ENCODE results near the gene PSAP. TPM values are rescaled to one million over a fixed set of nuclear protein-coding genes. Genes with fewer than 3 reads are reported as not detected.
"Not testable (repeated sequence)": the region's sequence is repeated elsewhere in the genome, so short reads cannot be mapped to it uniquely, and the experiment has no call there.

PSAP gene
- total and polyA plus RNA-seq, 9 donors: 632 to 3,407 (median 1,118) TPM

DNA sequence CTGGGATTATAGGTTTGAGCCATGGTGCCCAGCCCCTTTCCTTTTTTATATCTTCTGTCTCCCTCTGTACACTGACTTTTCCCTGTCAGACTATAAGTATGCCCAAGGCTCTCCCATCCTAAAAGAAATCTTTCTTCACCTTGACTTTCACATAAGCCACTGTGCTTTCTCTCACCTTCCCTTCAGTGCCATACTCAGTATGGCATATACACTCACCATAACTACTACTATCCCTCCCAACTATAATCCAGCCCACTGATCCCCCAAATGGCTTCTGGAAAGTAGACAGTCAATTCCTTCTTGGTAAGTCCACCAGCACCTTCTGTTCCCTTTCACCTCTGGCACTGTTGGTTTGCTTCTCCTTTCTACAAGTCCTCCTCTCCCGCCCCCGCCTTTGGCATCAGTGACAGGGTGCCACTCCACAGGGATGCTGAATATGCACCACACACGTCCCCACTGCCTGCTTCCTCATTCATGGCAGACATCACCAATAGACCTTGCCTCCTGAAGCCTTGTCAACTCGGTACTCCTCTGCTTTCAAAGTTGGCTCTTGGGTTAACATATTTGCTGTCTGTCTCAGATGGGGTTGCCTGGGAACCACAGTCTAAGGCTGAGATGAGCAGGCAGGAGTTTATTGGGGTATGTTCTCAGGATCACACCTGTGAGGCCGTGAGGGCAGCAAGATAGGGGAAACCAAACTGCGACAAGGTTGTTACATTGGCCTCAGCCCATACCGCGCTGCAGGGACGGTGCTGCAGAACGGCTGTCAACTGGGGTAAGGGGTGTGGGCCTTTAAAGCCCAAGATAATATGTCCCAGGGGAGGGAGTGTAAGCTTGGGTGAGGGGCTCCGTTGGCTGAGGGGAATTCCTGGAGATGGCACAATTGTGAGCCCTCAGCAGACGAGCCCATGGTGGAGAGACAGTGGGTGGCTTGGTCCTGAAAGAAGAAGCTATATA lies 7.2 kb upstream of the PSAP start:
- WGBS, 3 donors: 87 to 92% (median 89%) methylated on average over 12 of the region's 12 CpGs
- Histone ChIP-seq H3K9me3 (no peaks in the 10 kb centered on the region), H3K4me3 (no peak overlapping the region), H3K4me1 (ENCODE audit: insufficient read depth) (peaks cover 6% of the 10 kb centered on the region), H3K27me3 (no peaks in the 10 kb centered on the region), H3K27ac (no peak overlapping the region), H3K36me3 (no peaks in the 10 kb centered on the region)
- peak in 1 of 5 donors; percentile 26 for DNase-seq
- intact Hi-C loops (cut with DNase I): no loop called here
- TF ChIP-seq POLR2A (IDR thresholded peaks at IDR 0.05) (no peak), EP300 (IDR thresholded peaks at IDR 0.05) (no peak)
- TF ChIP-seq, protein P1, sequence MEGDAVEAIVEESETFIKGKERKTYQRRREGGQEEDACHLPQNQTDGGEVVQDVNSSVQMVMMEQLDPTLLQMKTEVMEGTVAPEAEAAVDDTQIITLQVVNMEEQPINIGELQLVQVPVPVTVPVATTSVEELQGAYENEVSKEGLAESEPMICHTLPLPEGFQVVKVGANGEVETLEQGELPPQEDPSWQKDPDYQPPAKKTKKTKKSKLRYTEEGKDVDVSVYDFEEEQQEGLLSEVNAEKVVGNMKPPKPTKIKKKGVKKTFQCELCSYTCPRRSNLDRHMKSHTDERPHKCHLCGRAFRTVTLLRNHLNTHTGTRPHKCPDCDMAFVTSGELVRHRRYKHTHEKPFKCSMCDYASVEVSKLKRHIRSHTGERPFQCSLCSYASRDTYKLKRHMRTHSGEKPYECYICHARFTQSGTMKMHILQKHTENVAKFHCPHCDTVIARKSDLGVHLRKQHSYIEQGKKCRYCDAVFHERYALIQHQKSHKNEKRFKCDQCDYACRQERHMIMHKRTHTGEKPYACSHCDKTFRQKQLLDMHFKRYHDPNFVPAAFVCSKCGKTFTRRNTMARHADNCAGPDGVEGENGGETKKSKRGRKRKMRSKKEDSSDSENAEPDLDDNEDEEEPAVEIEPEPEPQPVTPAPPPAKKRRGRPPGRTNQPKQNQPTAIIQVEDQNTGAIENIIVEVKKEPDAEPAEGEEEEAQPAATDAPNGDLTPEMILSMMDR (IDR thresholded peaks at IDR 0.05): no peak

DNA sequence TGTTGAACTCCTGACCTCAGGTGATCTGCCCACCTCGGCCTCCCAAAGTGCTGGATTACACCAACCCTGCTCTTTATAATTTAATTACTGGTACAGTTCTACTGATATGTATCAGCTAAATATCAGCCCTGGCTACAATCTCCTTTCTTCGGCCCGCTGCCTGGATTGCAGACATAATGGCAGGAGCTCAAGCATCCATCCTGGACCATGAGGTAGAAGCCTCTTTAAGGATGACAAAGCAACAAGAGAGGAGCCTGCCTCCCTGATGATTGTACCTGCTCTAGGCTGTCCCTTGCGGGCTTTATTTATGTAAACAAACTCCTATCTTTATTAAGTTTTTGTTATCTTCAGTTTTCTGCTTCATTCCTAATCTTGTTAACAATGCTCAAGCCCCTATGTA lies 5.6 kb upstream of the PSAP start:
- DNase-seq: no peak
- peaks cover 7% of the 10 kb centered on the region for H3K4me1 ChIP-seq (ENCODE audit: insufficient read depth)
- no peaks in the 10 kb centered on the region for H3K27me3 ChIP-seq
- H3K27ac ChIP-seq: no peak overlapping the region
- no peak for TF ChIP-seq POLR2A (IDR thresholded peaks at IDR 0.05)
- H3K9me3 ChIP-seq: no peaks in the 10 kb centered on the region
- H3K4me3 ChIP-seq: no peak overlapping the region
- no peaks in the 10 kb centered on the region for H3K36me3 ChIP-seq
- intact Hi-C loops (cut with DNase I): no loop called here
- WGBS, 3 donors: 86 to 97% (median 87%) methylated on average over 4 of the region's 4 CpGs

GRCh38 chr10:71854031-71854430 lies 3.0 kb upstream of the PSAP start:
- Histone ChIP-seq H3K4me3 (no peak overlapping the region), H3K4me1 (ENCODE audit: insufficient read depth) (peaks cover 6% of the 10 kb centered on the region), H3K9me3 (no peaks in the 10 kb centered on the region), H3K27me3 (no peaks in the 10 kb centered on the region), H3K27ac (no peak overlapping the region), H3K36me3 (no peaks in the 10 kb centered on the region)
- TF ChIP-seq POLR2A (IDR thresholded peaks at IDR 0.05): no peak
- no peak for TF ChIP-seq EP300 (IDR thresholded peaks at IDR 0.05)
- TF ChIP-seq, protein P1 (IDR thresholded peaks at IDR 0.05): no peak
- no peak for DNase-seq
- 41 to 51% (median 45%) methylated on average over 5 of the region's 5 CpGs for WGBS, 3 donors
- intact Hi-C loops (cut with DNase I): no loop called here

- TF ChIP-seq POLR2A (IDR thresholded peaks at IDR 0.05): no peak
- no peak for TF ChIP-seq EP300 (IDR thresholded peaks at IDR 0.05)
- TF ChIP-seq, protein P1 (IDR thresholded peaks at IDR 0.05): no peak
- WGBS, 3 donors: 85 to 87% (median 85%) methylated on average over 11 of the region's 11 CpGs
- no peak overlapping the region for H3K4me3 ChIP-seq
- no peaks in the 10 kb centered on the region for H3K36me3 ChIP-seq
- H3K27ac ChIP-seq: no peak overlapping the region
- no peaks in the 10 kb centered on the region for H3K27me3 ChIP-seq
- peak in 1 of 5 donors; percentile 36 for DNase-seq
- intact Hi-C loops (cut with DNase I): no loop called here
- H3K4me1 ChIP-seq (ENCODE audit: insufficient read depth): peaks cover 9% of the 10 kb centered on the region
- no peaks in the 10 kb centered on the region for H3K9me3 ChIP-seq
Observed at GRCh38 chr10:71852355-71852937, 1.4 kb upstream of the PSAP start.

DNA sequence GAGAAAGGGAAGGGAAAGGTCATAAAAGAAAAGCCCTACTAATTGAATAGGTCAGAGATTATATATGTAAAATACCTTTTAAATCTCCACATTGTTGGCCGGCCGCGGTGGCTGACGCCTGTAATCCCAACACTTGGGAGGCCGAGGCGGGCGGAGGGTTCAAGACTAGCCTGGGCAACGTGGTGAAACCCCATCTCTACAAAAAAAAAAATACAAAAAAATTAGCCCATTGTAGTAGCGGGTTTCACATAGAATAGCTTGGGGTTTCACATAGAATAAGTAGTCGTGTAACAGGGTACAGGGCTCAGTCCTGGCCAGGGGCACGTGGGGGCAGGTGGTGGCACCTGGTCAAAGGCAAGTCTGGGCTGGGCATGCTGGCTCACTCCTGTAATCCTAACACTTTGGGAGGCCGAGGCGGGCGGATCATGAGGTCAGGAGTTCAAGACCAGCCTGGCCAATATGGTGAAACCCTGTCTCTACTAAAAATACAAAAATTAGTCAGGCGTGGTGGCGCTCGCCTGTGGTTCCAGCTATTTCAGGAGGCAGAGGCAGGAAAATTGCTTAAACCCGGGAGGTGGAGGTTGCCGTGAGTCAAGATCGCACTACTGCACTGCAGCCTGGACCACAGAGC lies 529 bp upstream of the PSAP start:
- not testable (repeated sequence) for H3K36me3 ChIP-seq, H3K9me3 ChIP-seq, H3K27me3 ChIP-seq
- peak overlapping the region; percentile 94 for H3K4me3 ChIP-seq
- peaks cover 12% of the 10 kb centered on the region for H3K4me1 ChIP-seq (ENCODE audit: insufficient read depth)
- WGBS, 3 donors: 40 to 47% (median 45%) methylated on average over 20 of the region's 20 CpGs
- intact Hi-C loops (cut with DNase I): loop anchor here in 1 of 4 donors (2.0 kb wide), 1 partner anchor 37 kb away; no protein-coding TSS in a partner anchor
- peak overlapping the region in 1 of 2 donors; percentile 74 for H3K27ac ChIP-seq
- peak in 3 of 5 donors; percentile 52 to 58 (median 54) for DNase-seq
